HG02642 (cell line): ENCODE data around the gene TRIM15.
"Not testable (repeated sequence)": the region's sequence is repeated elsewhere in the genome, so short reads cannot be mapped to it uniquely, and the experiment has no call there.

Experiments used
- ATAC-seq: cut with Tn5 transposase; IDR thresholded peaks from one replicate; pipeline ENCODE4 v1.9.1; 2021; ENCODE audit warnings: mild to moderate bottlenecking; ENCODE audit not compliant: unreplicated experiment, poor library complexity

The TRIM15 gene

GRCh38 chr6:30221395-30221794, 58.0 kb downstream of the TRIM15 start:
- ATAC-seq = not testable (repeated sequence)

DNA sequence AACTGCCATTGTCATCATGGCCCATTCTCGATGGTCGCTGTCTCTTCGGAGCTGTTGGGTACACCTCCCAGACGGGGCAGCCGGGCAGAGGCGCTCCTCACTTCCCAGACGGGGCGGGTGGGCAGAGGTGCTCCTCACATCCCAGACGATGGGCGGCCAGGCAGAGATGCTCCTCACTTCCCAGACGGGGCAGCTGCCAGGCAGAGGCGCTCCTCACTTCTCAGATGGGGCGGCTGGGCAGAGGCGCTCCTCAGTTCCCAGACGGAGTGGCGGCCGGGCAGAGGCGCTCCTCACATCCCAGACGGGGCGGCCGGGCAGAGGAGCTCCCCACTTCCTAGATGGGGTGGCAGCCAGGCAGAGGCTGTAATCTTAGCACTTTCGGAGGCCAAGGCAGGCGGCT, 58.6 kb downstream of the TRIM15 start:
- ATAC-seq = not testable (repeated sequence)
